Hepatocyte (in vitro differentiated cells): ENCODE results near the gene KSR1. TPM values are rescaled to one million over a fixed set of nuclear protein-coding genes. Genes with fewer than 3 reads are reported as not detected.

Source experiments
- DNase-seq: peaks from one replicate; pipeline ENCODE4 v3.0.0-alpha.2; 2016; ENCODE audit warnings: low spot score
- H2AFZ ChIP-seq: fragments of 200-600 bp; sonication (generic); 2 replicates; pipeline ENCODE4 v1.6.0; 2016; ENCODE audit warnings: antibody characterized with exemption, mild to moderate bottlenecking
- H3K27ac ChIP-seq: fragments of 200-600 bp; sonication (generic); 2 replicates; pipeline ENCODE4 v1.5.1; 2016; ENCODE audit warnings: mild to moderate bottlenecking
- H3K27me3 ChIP-seq: fragments of 200-600 bp; sonication (generic); 2 replicates; pipeline ENCODE4 v1.6.1; 2016
- H3K36me3 ChIP-seq: fragments of 200-600 bp; sonication (generic); replicated peaks from 2 replicates; pipeline ENCODE4 v1.5.1; 2016; ENCODE audit warnings: low read depth; ENCODE audit not compliant: insufficient read depth
- H3K4me1 ChIP-seq: fragments of 200-600 bp; sonication (generic); 2 replicates; pipeline ENCODE4 v1.5.1; 2016; ENCODE audit warnings: mild to moderate bottlenecking, moderate library complexity; ENCODE audit not compliant: insufficient read depth
- H3K4me2 ChIP-seq: fragments of 200-600 bp; sonication (generic); 2 replicates; pipeline ENCODE4 v1.6.0; 2016
- H3K4me3 ChIP-seq: fragments of 200-600 bp; sonication (generic); 2 replicates; pipeline ENCODE4 v1.5.1; 2016; ENCODE audit warnings: mild to moderate bottlenecking
- H3K79me2 ChIP-seq: fragments of 200-600 bp; sonication (generic); 2 replicates; pipeline ENCODE4 v1.6.0; 2017; ENCODE audit warnings: mild to moderate bottlenecking
- H3K9me2 ChIP-seq: fragments of 200-600 bp; sonication (generic); replicated peaks from 2 replicates; pipeline ENCODE4 v1.6.0; 2017; ENCODE audit warnings: mild to moderate bottlenecking; ENCODE audit not compliant: insufficient read depth
- H3K9me3 ChIP-seq: fragments of 200-600 bp; sonication (generic); 2 replicates; pipeline ENCODE4 v1.5.1; 2016; ENCODE audit warnings: low read depth, mild to moderate bottlenecking
- H4K20me1 ChIP-seq: fragments of 200-600 bp; sonication (generic); 2 replicates; pipeline ENCODE4 v1.6.0; 2016; ENCODE audit warnings: mild to moderate bottlenecking; ENCODE audit not compliant: insufficient read depth, poor library complexity, severe bottlenecking
- CTCF ChIP-seq: fragments of 200-600 bp; sonication (generic); IDR thresholded peaks from 2 replicates; pipeline ENCODE4 v1.5.1; 2016; ENCODE audit warnings: antibody characterized with exemption, mild to moderate bottlenecking; ENCODE audit not compliant: poor library complexity
- EZH2 ChIP-seq: fragments of 200-600 bp; sonication (generic); IDR thresholded peaks from 2 replicates; pipeline ENCODE4 v1.6.1; 2016; ENCODE audit warnings: antibody characterized with exemption, mild to moderate bottlenecking, borderline replicate concordance
- EZH2phosphoT487 ChIP-seq: fragments of 200-600 bp; sonication (generic); IDR thresholded peaks from one replicate; pipeline ENCODE4 v1.6.1; 2018; ENCODE audit warnings: antibody characterized with exemption, mild to moderate bottlenecking, low read depth, moderate library complexity; ENCODE audit not compliant: unreplicated experiment, severe bottlenecking
- WGBS: methylation state at CpG from one replicate; pipeline ENCODE4 v1.1.6; 2016; ENCODE audit warnings: low lambda C conversion rate; ENCODE audit errors: missing lambda C conversion rate; 5-methylcytosine and 5-hydroxymethylcytosine counted together
- polyA plus RNA-seq: library from polyadenylated mRNA; unstranded; fragments of >200 nt; fragmentation: Nextera tagmentation; extraction: Ambion mirVana; gene quantifications from 2 replicates; pipeline ENCODE4 v1.2.1, GENCODE V29; 2016
- total RNA-seq: library from RNA; depleted of rRNA; stranded (reverse); fragments of >200 nt; gene quantifications from 2 replicates; pipeline ENCODE4 v1.2.3, GENCODE V29; 2014

The KSR1 gene
- total and polyA plus RNA-seq, 2 experiments from 2014 or later: 16.2 to 32.6 TPM

GRCh38 chr17:27612160-27612770, 156.0 kb downstream of the KSR1 start:
- Histone ChIP-seq H3K4me1 (no peaks in the 10 kb centered on the region), H3K4me3 (no peak overlapping the region), H3K9me2 (no peaks in the 10 kb centered on the region), H3K27ac (no peak overlapping the region), H3K79me2 (no peaks in the 10 kb centered on the region), H3K36me3 (no peaks in the 10 kb centered on the region), H3K4me2 (no peak overlapping the region), H4K20me1 (no peaks in the 10 kb centered on the region), H3K27me3 (no peaks in the 10 kb centered on the region), H3K9me3 (no peaks in the 10 kb centered on the region), H2AFZ (no peak overlapping the region)
- WGBS: 89% methylated on average over 3 of the region's 3 CpGs
- no peak for DNase-seq
- TF ChIP-seq EZH2 (no peak), EZH2phosphoT487 (no peak), CTCF (no peak)

DNA sequence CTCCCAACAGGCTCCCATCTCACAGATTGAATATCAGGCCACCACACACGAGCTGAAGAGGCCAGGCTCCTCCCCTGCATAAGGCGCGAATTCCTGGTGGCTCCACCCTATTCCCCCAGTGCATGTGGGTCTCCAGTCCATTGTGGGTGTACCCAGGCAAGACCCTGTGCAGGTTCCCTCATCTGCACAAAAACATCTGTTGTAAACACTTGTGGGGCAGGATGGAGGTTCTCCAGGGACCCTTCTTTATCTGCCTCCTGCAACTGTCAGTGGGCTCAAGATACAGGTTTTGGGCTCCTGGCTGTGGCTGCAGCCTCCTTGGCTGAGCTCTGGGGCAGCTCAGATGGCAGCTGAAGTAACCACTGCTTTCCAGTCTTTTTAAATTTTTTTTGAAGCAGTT, 157.2 kb downstream of the KSR1 start:
- no peak overlapping the region for H3K4me3 ChIP-seq
- no peaks in the 10 kb centered on the region for H3K9me3 ChIP-seq
- no peaks in the 10 kb centered on the region for H3K4me1 ChIP-seq
- H4K20me1 ChIP-seq: no peaks in the 10 kb centered on the region
- no peak for TF ChIP-seq CTCF
- TF ChIP-seq EZH2phosphoT487: no peak
- no peak for TF ChIP-seq EZH2
- H3K4me2 ChIP-seq: no peak overlapping the region
- no peaks in the 10 kb centered on the region for H3K36me3 ChIP-seq
- H3K9me2 ChIP-seq: no peaks in the 10 kb centered on the region
- 88% methylated on average over 3 of the region's 3 CpGs for WGBS
- no peak for DNase-seq
- H3K27me3 ChIP-seq: no peaks in the 10 kb centered on the region
- H3K27ac ChIP-seq: no peak overlapping the region
- H2AFZ ChIP-seq: no peak overlapping the region
- H3K79me2 ChIP-seq: no peaks in the 10 kb centered on the region

GRCh38 chr17:27615121-27615520, 158.9 kb downstream of the KSR1 start:
- no peaks in the 10 kb centered on the region for H3K9me2 ChIP-seq
- no peak overlapping the region for H2AFZ ChIP-seq
- TF ChIP-seq CTCF: no peak
- no peak for TF ChIP-seq EZH2phosphoT487
- TF ChIP-seq EZH2: no peak
- no peak overlapping the region for H3K4me2 ChIP-seq
- no peak for DNase-seq
- 89% methylated on average over 1 of the region's 1 CpG for WGBS
- H3K79me2 ChIP-seq: no peaks in the 10 kb centered on the region
- H3K4me1 ChIP-seq: no peaks in the 10 kb centered on the region
- H3K27ac ChIP-seq: no peak overlapping the region
- H3K36me3 ChIP-seq: no peaks in the 10 kb centered on the region
- H3K4me3 ChIP-seq: no peak overlapping the region
- no peaks in the 10 kb centered on the region for H4K20me1 ChIP-seq
- no peaks in the 10 kb centered on the region for H3K27me3 ChIP-seq
- H3K9me3 ChIP-seq: no peaks in the 10 kb centered on the region

GRCh38 chr17:27616414-27616813, 160.2 kb downstream of the KSR1 start:
- WGBS: 91% methylated on average over 4 of the region's 4 CpGs
- H3K4me2 ChIP-seq: no peak overlapping the region
- H3K9me2 ChIP-seq: no peaks in the 10 kb centered on the region
- no peaks in the 10 kb centered on the region for H3K4me1 ChIP-seq
- H3K27ac ChIP-seq: no peak overlapping the region
- H2AFZ ChIP-seq: no peak overlapping the region
- no peaks in the 10 kb centered on the region for H3K9me3 ChIP-seq
- no peaks in the 10 kb centered on the region for H3K79me2 ChIP-seq
- H3K4me3 ChIP-seq: no peak overlapping the region
- H4K20me1 ChIP-seq: no peaks in the 10 kb centered on the region
- no peak for DNase-seq
- TF ChIP-seq EZH2 (no peak), CTCF (no peak), EZH2phosphoT487 (no peak)
- no peaks in the 10 kb centered on the region for H3K27me3 ChIP-seq
- no peaks in the 10 kb centered on the region for H3K36me3 ChIP-seq
